Measurements from ENCODE around the gene FBXO9.

DNA sequence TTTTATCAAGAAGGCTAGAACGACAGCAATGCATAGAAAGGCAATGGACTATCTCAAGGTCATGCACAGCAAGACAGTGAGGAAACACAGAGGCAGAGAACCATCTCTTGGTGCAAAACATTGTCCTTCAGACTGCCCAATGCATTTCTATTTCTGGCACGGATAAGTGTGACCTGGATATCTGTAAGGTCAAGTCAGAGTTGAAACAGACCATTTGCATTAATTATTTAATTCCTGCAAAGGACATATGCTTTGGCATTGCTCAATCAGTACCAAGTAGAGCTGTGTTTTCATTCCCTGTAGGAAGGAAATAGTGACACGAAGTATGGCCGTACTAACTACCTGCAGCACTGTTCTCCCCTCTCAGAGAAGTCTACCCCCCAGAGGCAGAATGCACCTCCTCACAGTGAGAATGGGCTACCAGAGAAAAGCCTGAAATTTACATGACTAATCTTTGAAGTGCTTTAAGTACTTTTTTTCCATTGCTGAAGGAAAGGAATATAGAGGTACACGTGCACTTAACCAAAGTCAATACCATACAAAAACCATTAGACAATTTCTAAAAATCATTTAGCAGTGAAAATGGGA, 38.0 kb upstream of the FBXO9 start:
- TF ChIP-seq, protein P1, sequence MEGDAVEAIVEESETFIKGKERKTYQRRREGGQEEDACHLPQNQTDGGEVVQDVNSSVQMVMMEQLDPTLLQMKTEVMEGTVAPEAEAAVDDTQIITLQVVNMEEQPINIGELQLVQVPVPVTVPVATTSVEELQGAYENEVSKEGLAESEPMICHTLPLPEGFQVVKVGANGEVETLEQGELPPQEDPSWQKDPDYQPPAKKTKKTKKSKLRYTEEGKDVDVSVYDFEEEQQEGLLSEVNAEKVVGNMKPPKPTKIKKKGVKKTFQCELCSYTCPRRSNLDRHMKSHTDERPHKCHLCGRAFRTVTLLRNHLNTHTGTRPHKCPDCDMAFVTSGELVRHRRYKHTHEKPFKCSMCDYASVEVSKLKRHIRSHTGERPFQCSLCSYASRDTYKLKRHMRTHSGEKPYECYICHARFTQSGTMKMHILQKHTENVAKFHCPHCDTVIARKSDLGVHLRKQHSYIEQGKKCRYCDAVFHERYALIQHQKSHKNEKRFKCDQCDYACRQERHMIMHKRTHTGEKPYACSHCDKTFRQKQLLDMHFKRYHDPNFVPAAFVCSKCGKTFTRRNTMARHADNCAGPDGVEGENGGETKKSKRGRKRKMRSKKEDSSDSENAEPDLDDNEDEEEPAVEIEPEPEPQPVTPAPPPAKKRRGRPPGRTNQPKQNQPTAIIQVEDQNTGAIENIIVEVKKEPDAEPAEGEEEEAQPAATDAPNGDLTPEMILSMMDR (IDR thresholded peaks at IDR 0.05; ENCODE audit: low read depth, low read length, missing input control), result no peak
- TF ChIP-seq SP1 (IDR thresholded peaks at IDR 0.05) (no peak), FOXA1 (IDR thresholded peaks at IDR 0.05) (no peak), TAF1 (conservative IDR thresholded peaks at IDR 0.05) (no peak)
- TF ChIP-seq, protein P2, sequence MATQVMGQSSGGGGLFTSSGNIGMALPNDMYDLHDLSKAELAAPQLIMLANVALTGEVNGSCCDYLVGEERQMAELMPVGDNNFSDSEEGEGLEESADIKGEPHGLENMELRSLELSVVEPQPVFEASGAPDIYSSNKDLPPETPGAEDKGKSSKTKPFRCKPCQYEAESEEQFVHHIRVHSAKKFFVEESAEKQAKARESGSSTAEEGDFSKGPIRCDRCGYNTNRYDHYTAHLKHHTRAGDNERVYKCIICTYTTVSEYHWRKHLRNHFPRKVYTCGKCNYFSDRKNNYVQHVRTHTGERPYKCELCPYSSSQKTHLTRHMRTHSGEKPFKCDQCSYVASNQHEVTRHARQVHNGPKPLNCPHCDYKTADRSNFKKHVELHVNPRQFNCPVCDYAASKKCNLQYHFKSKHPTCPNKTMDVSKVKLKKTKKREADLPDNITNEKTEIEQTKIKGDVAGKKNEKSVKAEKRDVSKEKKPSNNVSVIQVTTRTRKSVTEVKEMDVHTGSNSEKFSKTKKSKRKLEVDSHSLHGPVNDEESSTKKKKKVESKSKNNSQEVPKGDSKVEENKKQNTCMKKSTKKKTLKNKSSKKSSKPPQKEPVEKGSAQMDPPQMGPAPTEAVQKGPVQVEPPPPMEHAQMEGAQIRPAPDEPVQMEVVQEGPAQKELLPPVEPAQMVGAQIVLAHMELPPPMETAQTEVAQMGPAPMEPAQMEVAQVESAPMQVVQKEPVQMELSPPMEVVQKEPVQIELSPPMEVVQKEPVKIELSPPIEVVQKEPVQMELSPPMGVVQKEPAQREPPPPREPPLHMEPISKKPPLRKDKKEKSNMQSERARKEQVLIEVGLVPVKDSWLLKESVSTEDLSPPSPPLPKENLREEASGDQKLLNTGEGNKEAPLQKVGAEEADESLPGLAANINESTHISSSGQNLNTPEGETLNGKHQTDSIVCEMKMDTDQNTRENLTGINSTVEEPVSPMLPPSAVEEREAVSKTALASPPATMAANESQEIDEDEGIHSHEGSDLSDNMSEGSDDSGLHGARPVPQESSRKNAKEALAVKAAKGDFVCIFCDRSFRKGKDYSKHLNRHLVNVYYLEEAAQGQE (IDR thresholded peaks at IDR 0.05), result no peak
